Memory B cell (primary cell): Measurements from ENCODE around the gene DTNB.

Experiments
- ATAC-seq: fragments of 150-1000 bp; cut with Tn5 transposase; 2 replicates; pipeline ENCODE4 v1.10.0; 2021; ENCODE audit warnings: low read depth, mild to moderate bottlenecking, moderate library complexity
- DNase-seq, 2 donors: peaks; one replicate each; pipeline ENCODE4 v3.0.0; 2022; ENCODE audit warnings: low spot score in 2 of 2
- H3K27ac Mint-ChIP-seq: one replicate; pipeline ENCODE4 v1.8.0; 2022; ENCODE audit warnings: mild to moderate bottlenecking, moderate library complexity, mixed read lengths
- H3K27me3 Mint-ChIP-seq: one replicate; pipeline ENCODE4 v1.8.0; 2022; ENCODE audit warnings: mixed read lengths
- H3K36me3 Mint-ChIP-seq: one replicate; pipeline ENCODE4 v1.8.0; 2022; ENCODE audit warnings: mild to moderate bottlenecking, mixed read lengths
- H3K4me1 Mint-ChIP-seq: one replicate; pipeline ENCODE4 v1.8.0; 2022; ENCODE audit warnings: mixed read lengths
- H3K4me3 Mint-ChIP-seq: one replicate; pipeline ENCODE4 v1.8.0; 2022; ENCODE audit warnings: mild to moderate bottlenecking, moderate library complexity, mixed read lengths
- H3K9me3 Mint-ChIP-seq: one replicate; pipeline ENCODE4 v1.8.0; 2022; ENCODE audit warnings: mixed read lengths

Gene DTNB

GRCh38 chr2:25697559-25698341 is 24.4 kb upstream of the DTNB start:
- Mint-ChIP-seq H3K27ac (no peak overlapping the region), H3K27me3 (no peaks in the 10 kb centered on the region), H3K4me1 (peaks cover 3% of the 10 kb centered on the region), H3K9me3 (no peaks in the 10 kb centered on the region), H3K36me3 (no peaks in the 10 kb centered on the region), H3K4me3 (no peak overlapping the region)
- no peak for DNase-seq
- ATAC-seq, result no peak

- no peaks in the 10 kb centered on the region for H3K9me3 Mint-ChIP-seq
- no peaks in the 10 kb centered on the region for H3K4me1 Mint-ChIP-seq
- H3K4me3 Mint-ChIP-seq, result no peak overlapping the region
- H3K27ac Mint-ChIP-seq, result no peak overlapping the region
- peaks cover 2% of the 10 kb centered on the region for H3K27me3 Mint-ChIP-seq
- ATAC-seq, result no peak
- no peak for DNase-seq
- no peaks in the 10 kb centered on the region for H3K36me3 Mint-ChIP-seq
Observed at GRCh38 chr2:25692737-25693445, 19.5 kb upstream of the DTNB start.

GRCh38 chr2:25692143-25692542 is 18.8 kb upstream of the DTNB start:
- ATAC-seq (no peak), DNase-seq (no peak)
- peaks cover 2% of the 10 kb centered on the region for H3K27me3 Mint-ChIP-seq
- no peak overlapping the region for H3K4me3 Mint-ChIP-seq
- no peaks in the 10 kb centered on the region for H3K9me3 Mint-ChIP-seq
- no peaks in the 10 kb centered on the region for H3K36me3 Mint-ChIP-seq
- H3K27ac Mint-ChIP-seq, result no peak overlapping the region
- H3K4me1 Mint-ChIP-seq, result no peaks in the 10 kb centered on the region

- peaks cover 2% of the 10 kb centered on the region for H3K27me3 Mint-ChIP-seq
- no peaks in the 10 kb centered on the region for H3K4me1 Mint-ChIP-seq
- ATAC-seq (no peak), DNase-seq (no peak)
- no peaks in the 10 kb centered on the region for H3K36me3 Mint-ChIP-seq
- H3K4me3 Mint-ChIP-seq, result no peak overlapping the region
- no peaks in the 10 kb centered on the region for H3K9me3 Mint-ChIP-seq
- no peak overlapping the region for H3K27ac Mint-ChIP-seq
Observed at GRCh38 chr2:25690058-25690457, 16.7 kb upstream of the DTNB start.

GRCh38 chr2:25688236-25688635 is 14.9 kb upstream of the DTNB start:
- Mint-ChIP-seq H3K27me3 (peaks cover 2% of the 10 kb centered on the region), H3K36me3 (no peaks in the 10 kb centered on the region), H3K4me1 (peaks cover 3% of the 10 kb centered on the region), H3K4me3 (no peak overlapping the region), H3K9me3 (no peaks in the 10 kb centered on the region), H3K27ac (no peak overlapping the region)
- ATAC-seq (no peak), DNase-seq (no peak)

- DNase-seq (no peak), ATAC-seq (no peak)
- H3K27ac Mint-ChIP-seq, result no peak overlapping the region
- no peak overlapping the region for H3K4me3 Mint-ChIP-seq
- H3K9me3 Mint-ChIP-seq, result no peaks in the 10 kb centered on the region
- peaks cover 2% of the 10 kb centered on the region for H3K27me3 Mint-ChIP-seq
- H3K4me1 Mint-ChIP-seq, result peaks cover 3% of the 10 kb centered on the region
- no peaks in the 10 kb centered on the region for H3K36me3 Mint-ChIP-seq
Observed at GRCh38 chr2:25685741-25686140, 12.4 kb upstream of the DTNB start.

GRCh38 chr2:25684577-25685473 is 11.4 kb upstream of the DTNB start:
- no peak for DNase-seq
- no peaks in the 10 kb centered on the region for H3K9me3 Mint-ChIP-seq
- H3K27me3 Mint-ChIP-seq, result peaks cover 2% of the 10 kb centered on the region
- H3K4me3 Mint-ChIP-seq, result no peak overlapping the region
- no peaks in the 10 kb centered on the region for H3K36me3 Mint-ChIP-seq
- peaks cover 3% of the 10 kb centered on the region for H3K4me1 Mint-ChIP-seq
- peak; percentile 58 for ATAC-seq
- H3K27ac Mint-ChIP-seq, result no peak overlapping the region

- Mint-ChIP-seq H3K27me3 (peaks cover 2% of the 10 kb centered on the region), H3K27ac (no peak overlapping the region), H3K36me3 (no peaks in the 10 kb centered on the region), H3K9me3 (no peaks in the 10 kb centered on the region), H3K4me3 (no peak overlapping the region), H3K4me1 (peaks cover 3% of the 10 kb centered on the region)
- ATAC-seq, result no peak
- no peak for DNase-seq
Observed at GRCh38 chr2:25682082-25682481, 8.7 kb upstream of the DTNB start.

GRCh38 chr2:25677877-25678276 is 4.5 kb upstream of the DTNB start:
- Mint-ChIP-seq H3K4me3 (no peak overlapping the region), H3K27me3 (peaks cover 2% of the 10 kb centered on the region)
- DNase-seq, result no peak

GRCh38 chr2:25674077-25674362 is 643 bp upstream of the DTNB start:
- H3K36me3 Mint-ChIP-seq, result no peaks in the 10 kb centered on the region
- no peaks in the 10 kb centered on the region for H3K9me3 Mint-ChIP-seq
- H3K27ac Mint-ChIP-seq, result peak overlapping the region; percentile 71
- H3K27me3 Mint-ChIP-seq, result no peaks in the 10 kb centered on the region
- H3K4me1 Mint-ChIP-seq, result peaks cover 10% of the 10 kb centered on the region
- DNase-seq, result no peak
- no peak for ATAC-seq
- peak overlapping the region; percentile 89 for H3K4me3 Mint-ChIP-seq

More at GRCh38 chr2:25677877-25678276, 4.5 kb upstream of the DTNB start:
- Mint-ChIP-seq H3K27ac (no peak overlapping the region), H3K9me3 (no peaks in the 10 kb centered on the region), H3K36me3 (no peaks in the 10 kb centered on the region), H3K4me1 (peaks cover 2% of the 10 kb centered on the region)
- ATAC-seq, result no peak

- DNase-seq (peak in 1 of 2 donors; percentile 68), ATAC-seq (peak; percentile 76)
- peak overlapping the region; percentile 83 for H3K4me3 Mint-ChIP-seq
- peaks cover 12% of the 10 kb centered on the region for H3K4me1 Mint-ChIP-seq
- peak overlapping the region; percentile 71 for H3K27ac Mint-ChIP-seq
- H3K36me3 Mint-ChIP-seq, result peaks cover 2% of the 10 kb centered on the region
- no peaks in the 10 kb centered on the region for H3K27me3 Mint-ChIP-seq
- no peaks in the 10 kb centered on the region for H3K9me3 Mint-ChIP-seq
Observed at GRCh38 chr2:25672494-25673299, 680 bp downstream of the DTNB start.

- no peak overlapping the region for H3K27ac Mint-ChIP-seq
- peaks cover 12% of the 10 kb centered on the region for H3K4me1 Mint-ChIP-seq
- no peaks in the 10 kb centered on the region for H3K27me3 Mint-ChIP-seq
- peaks cover 2% of the 10 kb centered on the region for H3K36me3 Mint-ChIP-seq
- peak overlapping the region; percentile 25 for H3K4me3 Mint-ChIP-seq
- no peak for ATAC-seq
- DNase-seq, result no peak
- H3K9me3 Mint-ChIP-seq, result no peaks in the 10 kb centered on the region
Observed at GRCh38 chr2:25671622-25672021, 1.8 kb downstream of the DTNB start.

- Mint-ChIP-seq H3K9me3 (no peaks in the 10 kb centered on the region), H3K36me3 (peaks cover 2% of the 10 kb centered on the region)
- ATAC-seq, result no peak
Observed at GRCh38 chr2:25669520-25669919, 3.9 kb downstream of the DTNB start.

More at GRCh38 chr2:25669520-25669919, 3.9 kb downstream of the DTNB start:
- Mint-ChIP-seq H3K4me1 (peaks cover 16% of the 10 kb centered on the region), H3K27ac (no peak overlapping the region), H3K27me3 (no peaks in the 10 kb centered on the region), H3K4me3 (no peak overlapping the region)
- no peak for DNase-seq
